Measurements from ENCODE around the gene OR4E2.

GRCh38 chr14:21626491-21627230 is 27.0 kb upstream of the OR4E2 start:
- TF ChIP-seq, protein P1, sequence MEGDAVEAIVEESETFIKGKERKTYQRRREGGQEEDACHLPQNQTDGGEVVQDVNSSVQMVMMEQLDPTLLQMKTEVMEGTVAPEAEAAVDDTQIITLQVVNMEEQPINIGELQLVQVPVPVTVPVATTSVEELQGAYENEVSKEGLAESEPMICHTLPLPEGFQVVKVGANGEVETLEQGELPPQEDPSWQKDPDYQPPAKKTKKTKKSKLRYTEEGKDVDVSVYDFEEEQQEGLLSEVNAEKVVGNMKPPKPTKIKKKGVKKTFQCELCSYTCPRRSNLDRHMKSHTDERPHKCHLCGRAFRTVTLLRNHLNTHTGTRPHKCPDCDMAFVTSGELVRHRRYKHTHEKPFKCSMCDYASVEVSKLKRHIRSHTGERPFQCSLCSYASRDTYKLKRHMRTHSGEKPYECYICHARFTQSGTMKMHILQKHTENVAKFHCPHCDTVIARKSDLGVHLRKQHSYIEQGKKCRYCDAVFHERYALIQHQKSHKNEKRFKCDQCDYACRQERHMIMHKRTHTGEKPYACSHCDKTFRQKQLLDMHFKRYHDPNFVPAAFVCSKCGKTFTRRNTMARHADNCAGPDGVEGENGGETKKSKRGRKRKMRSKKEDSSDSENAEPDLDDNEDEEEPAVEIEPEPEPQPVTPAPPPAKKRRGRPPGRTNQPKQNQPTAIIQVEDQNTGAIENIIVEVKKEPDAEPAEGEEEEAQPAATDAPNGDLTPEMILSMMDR (IDR thresholded peaks at IDR 0.05) = no peak
- TF ChIP-seq POLR2A (IDR thresholded peaks at IDR 0.05) = no peak
